H9 (cell line): Measurements from ENCODE around the gene CXCL12. TPM values are rescaled to one million over a fixed set of nuclear protein-coding genes. Genes with fewer than 3 reads are reported as not detected.

ENCODE experiments used
- DNase-seq: peaks from one replicate; pipeline ENCODE4 v3.0.0-alpha.2; 2017
- H2AFZ ChIP-seq: one replicate; pipeline ENCODE4 v1.6.1; 2013; ENCODE audit warnings: mild to moderate bottlenecking, low read length, control low read depth, moderate library complexity
- H2AK5ac ChIP-seq: 2 replicates; pipeline ENCODE4 v1.6.1; 2013; ENCODE audit warnings: low read length, control low read depth, mixed read lengths; ENCODE audit not compliant: insufficient read length
- H2BK120ac ChIP-seq: one replicate; pipeline ENCODE4 v1.6.1; 2013; ENCODE audit warnings: low read depth, mild to moderate bottlenecking, low read length, control low read depth, inconsistent platforms; ENCODE audit not compliant: poor library complexity, severe bottlenecking
- H2BK12ac ChIP-seq: 2 replicates; pipeline ENCODE4 v1.6.1; 2013; ENCODE audit warnings: low read length, control low read depth, mixed read lengths, low read depth; ENCODE audit not compliant: insufficient read length
- H2BK15ac ChIP-seq: 2 replicates; pipeline ENCODE4 v1.6.1; 2013; ENCODE audit warnings: low read depth, low read length, control low read depth
- H2BK20ac ChIP-seq: one replicate; pipeline ENCODE4 v1.6.1; 2013; ENCODE audit warnings: low read depth, mild to moderate bottlenecking, low read length, control low read depth, inconsistent platforms; ENCODE audit not compliant: poor library complexity, severe bottlenecking
- H2BK5ac ChIP-seq: 2 replicates; pipeline ENCODE4 v1.6.1; 2013; ENCODE audit warnings: low read length, control low read depth, mixed read lengths; ENCODE audit not compliant: insufficient read length
- H3K14ac ChIP-seq: 2 replicates; pipeline ENCODE4 v1.6.1; 2013; ENCODE audit warnings: low read length, control low read depth; ENCODE audit not compliant: insufficient read depth
- H3K18ac ChIP-seq: 2 replicates; pipeline ENCODE4 v1.6.1; 2013; ENCODE audit warnings: low read depth, mild to moderate bottlenecking, mixed read lengths, low read length, control low read depth; ENCODE audit not compliant: insufficient read length
- H3K23ac ChIP-seq: 2 replicates; pipeline ENCODE4 v1.6.1; 2013; ENCODE audit warnings: low read length, control low read depth, mixed read lengths, low read depth; ENCODE audit not compliant: insufficient read length
- H3K23me2 ChIP-seq: 2 replicates; pipeline ENCODE4 v1.6.1; 2013; ENCODE audit warnings: low read depth, mild to moderate bottlenecking, mixed read lengths, low read length, control low read depth; ENCODE audit not compliant: insufficient read length, poor library complexity, severe bottlenecking
- H3K27ac ChIP-seq: 2 replicates; pipeline ENCODE4 v1.5.1; 2013; ENCODE audit warnings: low read length, control low read depth, mixed read lengths, low read depth; ENCODE audit not compliant: insufficient read length
- H3K27me3 ChIP-seq: 2 replicates; pipeline ENCODE4 v1.6.1; 2013; ENCODE audit warnings: low read length, control low read depth, inconsistent platforms; ENCODE audit not compliant: insufficient read depth
- H3K4ac ChIP-seq: 2 replicates; pipeline ENCODE4 v1.6.1; 2013; ENCODE audit warnings: low read depth, mild to moderate bottlenecking, control low read depth, inconsistent platforms, low read length, moderate library complexity
- H3K4me1 ChIP-seq: 2 replicates; pipeline ENCODE4 v1.6.1; 2013; ENCODE audit warnings: low read length, control low read depth, inconsistent platforms; ENCODE audit not compliant: insufficient read depth
- H3K4me2 ChIP-seq: 2 replicates; pipeline ENCODE4 v1.6.1; 2013; ENCODE audit warnings: low read length, control low read depth, mixed read lengths; ENCODE audit not compliant: insufficient read length, insufficient read depth
- H3K56ac ChIP-seq: 2 replicates; pipeline ENCODE4 v1.6.1; 2013; ENCODE audit warnings: low read depth, mild to moderate bottlenecking, mixed read lengths, low read length, control low read depth; ENCODE audit not compliant: insufficient read length
- H3K79me1 ChIP-seq: 2 replicates; pipeline ENCODE4 v1.6.1; 2013; ENCODE audit warnings: low read depth, mild to moderate bottlenecking, moderate library complexity, low read length, control low read depth, inconsistent platforms; ENCODE audit not compliant: insufficient read depth, poor library complexity, severe bottlenecking
- H3K79me2 ChIP-seq: 2 replicates; pipeline ENCODE4 v1.6.1; 2013; ENCODE audit warnings: low read length, control low read depth, inconsistent platforms; ENCODE audit not compliant: insufficient read depth
- H3K9ac ChIP-seq: 2 replicates; pipeline ENCODE4 v1.6.1; 2013; ENCODE audit warnings: low read length, control low read depth, mixed read lengths; ENCODE audit not compliant: insufficient read length; ENCODE audit errors: extremely low read depth
- H3K9me3 ChIP-seq: one replicate; pipeline ENCODE4 v1.6.1; 2013; ENCODE audit warnings: low read depth, low read length, inconsistent platforms; ENCODE audit not compliant: control insufficient read depth
- H3T11ph ChIP-seq: one replicate; pipeline ENCODE4 v1.6.1; 2013; ENCODE audit warnings: mild to moderate bottlenecking, low read length, control low read depth, inconsistent platforms
- H4K20me1 ChIP-seq: one replicate; pipeline ENCODE4 v1.6.1; 2013; ENCODE audit not compliant: control insufficient read depth, insufficient read length, insufficient read depth
- H4K5ac ChIP-seq: 2 replicates; pipeline ENCODE4 v1.6.1; 2013; ENCODE audit warnings: low read depth, mild to moderate bottlenecking, mixed read lengths, low read length, control low read depth; ENCODE audit not compliant: insufficient read length
- H4K8ac ChIP-seq: replicated peaks from 2 replicates; pipeline ENCODE4 v1.6.1; 2013; ENCODE audit warnings: low read length, control low read depth, mixed read lengths, low read depth; ENCODE audit not compliant: insufficient read length
- H4K91ac ChIP-seq: 2 replicates; pipeline ENCODE4 v1.6.1; 2013; ENCODE audit warnings: low read depth, mild to moderate bottlenecking, moderate library complexity, mixed read lengths, low read length, control low read depth; ENCODE audit not compliant: insufficient read length
- H3K27ac Mint-ChIP-seq, 3 experiments: 2 replicates in 2 of 3; 3 replicates in 1 of 3; pipeline ENCODE4 v1.8.0; 2020 to 2021; ENCODE audit warnings: mixed read lengths in 3 of 3, mild to moderate bottlenecking in 1 of 3, moderate library complexity in 1 of 3
- H3K27me3 Mint-ChIP-seq: 2 replicates; pipeline ENCODE4 v1.8.0; 2021; ENCODE audit warnings: low read depth, mild to moderate bottlenecking, moderate library complexity, mixed read lengths
- H3K36me3 Mint-ChIP-seq, 3 experiments: 2 replicates in 2 of 3; 3 replicates in 1 of 3; pipeline ENCODE4 v1.8.0; 2020 to 2021; ENCODE audit warnings: low read depth in 3 of 3, mixed read lengths in 3 of 3; ENCODE audit not compliant: insufficient read depth in 1 of 3
- H3K4me1 Mint-ChIP-seq, 2 experiments: 2 replicates each; pipeline ENCODE4 v1.8.0; 2020; ENCODE audit warnings: mixed read lengths in 2 of 2
- H3K4me3 Mint-ChIP-seq, 2 experiments: 2 replicates in 1 of 2; 3 replicates in 1 of 2; pipeline ENCODE4 v1.8.0; 2020 to 2021; ENCODE audit warnings: mild to moderate bottlenecking in 2 of 2, mixed read lengths in 2 of 2, moderate library complexity in 1 of 2
- H3K9me3 Mint-ChIP-seq, 2 experiments: 2 replicates in 1 of 2; 3 replicates in 1 of 2; pipeline ENCODE4 v1.8.0; 2020; ENCODE audit warnings: mild to moderate bottlenecking in 2 of 2, mixed read lengths in 2 of 2, moderate library complexity in 1 of 2
- CTCF ChIP-seq: fragments of 200-600 bp; sonication (generic); conservative IDR thresholded peaks from 3 replicates; pipeline ENCODE4 v1.8.0; 2021; ENCODE audit warnings: antibody characterized with exemption, mild to moderate bottlenecking
- WGBS: extraction: QIAGEN DNeasy Blood & Tissue Kit; methylation state at CpG from one replicate; pipeline ENCODE4 v1.1.7; 2013; ENCODE audit warnings: missing lambda C conversion rate, low lambda C conversion rate, mixed read lengths; ENCODE audit not compliant: insufficient read length; ENCODE audit errors: extremely low coverage; 5-methylcytosine and 5-hydroxymethylcytosine counted together
- total RNA-seq: library from RNA; stranded (reverse); gene quantifications from 2 replicates; pipeline ENCODE4 v1.2.1, GENCODE V29; 2021

CXCL12 gene
- total RNA-seq, 1 experiment from 2014 or later = 28.3 TPM

- Histone ChIP-seq H3K4ac (no peak overlapping the region), H2BK12ac (no peak overlapping the region), H3K9ac (no peak overlapping the region), H3K23ac (no peak overlapping the region), H3K27me3 (no peaks in the 10 kb centered on the region), H3K4me1 (peaks cover 6% of the 10 kb centered on the region; the same call in 1 of the 2 replicates), H3K56ac (no peak overlapping the region), H2BK120ac (no peak overlapping the region), H4K20me1 (no peaks in the 10 kb centered on the region), H3K18ac (no peak overlapping the region), H2AFZ (no peak overlapping the region), H3K14ac (no peak overlapping the region), H3T11ph (no peak overlapping the region), H2BK20ac (no peak overlapping the region), H3K79me1 (no peaks in the 10 kb centered on the region), H3K23me2 (no peaks in the 10 kb centered on the region), H4K91ac (no peak overlapping the region), H3K4me2 (no peak overlapping the region), H3K79me2 (no peaks in the 10 kb centered on the region), H2BK15ac (no peak overlapping the region), H3K27ac (no peak overlapping the region), H2AK5ac (no peak overlapping the region), H2BK5ac (no peak overlapping the region), H3K9me3 (no peaks in the 10 kb centered on the region), H4K8ac (no peak overlapping the region), H4K5ac (no peak overlapping the region)
- no CpG with 5 or more reads among the region's 3 CpGs for WGBS
- Mint-ChIP-seq H3K27ac (no peak overlapping the region), H3K27me3 (peaks cover 16% of the 10 kb centered on the region), H3K4me1 (peaks cover 38 to 40% of the 10 kb centered on the region in 2 experiments), H3K9me3 (no peaks in the 10 kb centered on the region; a peak in 3 of 5 replicates), H3K4me3 (no peak overlapping the region), H3K36me3 (peaks cover 0 to 3% (median 0%) of the 10 kb centered on the region in 3 experiments; a peak in 3 of 7 replicates)
- no peak for TF ChIP-seq CTCF
- DNase-seq = no peak
Observed at GRCh38 chr10:44355630-44356029, 29.3 kb downstream of the CXCL12 start.
